ENCODE data around the gene ABLIM2.

ABLIM2 gene

GRCh38 chr4:7964890-7965662 is 193.5 kb downstream of the ABLIM2 start:
- TF ChIP-seq CSRNP3 (CRISPR knock-in tag; IDR thresholded peaks at IDR 0.05) (no peak), ESRRG (CRISPR knock-in tag; IDR thresholded peaks at IDR 0.05) (no peak), RARB (CRISPR knock-in tag; IDR thresholded peaks at IDR 0.05) (no peak), CSDC2 (CRISPR knock-in tag; IDR thresholded peaks at IDR 0.05) (no peak), BACH2 (CRISPR knock-in tag; IDR thresholded peaks at IDR 0.05; ENCODE audit: borderline replicate concordance) (no peak), TCF4 (CRISPR knock-in tag; IDR thresholded peaks at IDR 0.05; ENCODE audit: borderline replicate concordance) (no peak), ZFP3 (CRISPR knock-in tag; IDR thresholded peaks at IDR 0.05) (no peak)
- ATAC-seq, result no peak

- no peak for ATAC-seq
- TF ChIP-seq, protein P1, sequence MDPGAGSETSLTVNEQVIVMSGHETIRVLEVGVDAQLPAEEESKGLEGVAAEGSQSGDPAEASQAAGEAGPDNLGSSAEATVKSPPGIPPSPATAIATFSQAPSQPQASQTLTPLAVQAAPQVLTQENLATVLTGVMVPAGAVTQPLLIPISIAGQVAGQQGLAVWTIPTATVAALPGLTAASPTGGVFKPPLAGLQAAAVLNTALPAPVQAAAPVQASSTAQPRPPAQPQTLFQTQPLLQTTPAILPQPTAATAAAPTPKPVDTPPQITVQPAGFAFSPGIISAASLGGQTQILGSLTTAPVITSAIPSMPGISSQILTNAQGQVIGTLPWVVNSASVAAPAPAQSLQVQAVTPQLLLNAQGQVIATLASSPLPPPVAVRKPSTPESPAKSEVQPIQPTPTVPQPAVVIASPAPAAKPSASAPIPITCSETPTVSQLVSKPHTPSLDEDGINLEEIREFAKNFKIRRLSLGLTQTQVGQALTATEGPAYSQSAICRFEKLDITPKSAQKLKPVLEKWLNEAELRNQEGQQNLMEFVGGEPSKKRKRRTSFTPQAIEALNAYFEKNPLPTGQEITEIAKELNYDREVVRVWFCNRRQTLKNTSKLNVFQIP (CRISPR knock-in tag; IDR thresholded peaks at IDR 0.05; ENCODE audit: borderline replicate concordance, low read depth), result no peak
- TF ChIP-seq ARNTL (CRISPR knock-in tag; IDR thresholded peaks at IDR 0.05; ENCODE audit: borderline replicate concordance, low read depth) (no peak), OSR1 (CRISPR knock-in tag; IDR thresholded peaks at IDR 0.05) (no peak), PATZ1 (CRISPR knock-in tag; IDR thresholded peaks at IDR 0.05; ENCODE audit: borderline replicate concordance) (no peak), SNAI2 (CRISPR knock-in tag; IDR thresholded peaks at IDR 0.05) (no peak), TCF4 (CRISPR knock-in tag; IDR thresholded peaks at IDR 0.05; ENCODE audit: borderline replicate concordance) (no peak), ESRRG (CRISPR knock-in tag; IDR thresholded peaks at IDR 0.05) (no peak)
These were observed 194.2 kb downstream of the ABLIM2 start for GRCh38 chr4:7964459-7964858.

- TF ChIP-seq OSR1 (CRISPR knock-in tag; IDR thresholded peaks at IDR 0.05) (no peak), TOX (CRISPR knock-in tag; IDR thresholded peaks at IDR 0.05; ENCODE audit: borderline replicate concordance) (no peak), ARNTL (CRISPR knock-in tag; IDR thresholded peaks at IDR 0.05; ENCODE audit: borderline replicate concordance, low read depth) (no peak), ZNF565 (CRISPR knock-in tag; conservative IDR thresholded peaks at IDR 0.05; ENCODE audit: low read depth) (no peak), CSRNP3 (CRISPR knock-in tag; IDR thresholded peaks at IDR 0.05) (no peak)
- TF ChIP-seq, protein P2, sequence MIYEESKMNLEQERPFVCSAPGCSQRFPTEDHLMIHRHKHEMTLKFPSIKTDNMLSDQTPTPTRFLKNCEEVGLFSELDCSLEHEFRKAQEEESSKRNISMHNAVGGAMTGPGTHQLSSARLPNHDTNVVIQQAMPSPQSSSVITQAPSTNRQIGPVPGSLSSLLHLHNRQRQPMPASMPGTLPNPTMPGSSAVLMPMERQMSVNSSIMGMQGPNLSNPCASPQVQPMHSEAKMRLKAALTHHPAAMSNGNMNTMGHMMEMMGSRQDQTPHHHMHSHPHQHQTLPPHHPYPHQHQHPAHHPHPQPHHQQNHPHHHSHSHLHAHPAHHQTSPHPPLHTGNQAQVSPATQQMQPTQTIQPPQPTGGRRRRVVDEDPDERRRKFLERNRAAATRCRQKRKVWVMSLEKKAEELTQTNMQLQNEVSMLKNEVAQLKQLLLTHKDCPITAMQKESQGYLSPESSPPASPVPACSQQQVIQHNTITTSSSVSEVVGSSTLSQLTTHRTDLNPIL (CRISPR knock-in tag; IDR thresholded peaks at IDR 0.05; ENCODE audit: low read depth), result no peak
- ATAC-seq, result no peak
These were observed 194.9 kb downstream of the ABLIM2 start for GRCh38 chr4:7963691-7964090.

DNA sequence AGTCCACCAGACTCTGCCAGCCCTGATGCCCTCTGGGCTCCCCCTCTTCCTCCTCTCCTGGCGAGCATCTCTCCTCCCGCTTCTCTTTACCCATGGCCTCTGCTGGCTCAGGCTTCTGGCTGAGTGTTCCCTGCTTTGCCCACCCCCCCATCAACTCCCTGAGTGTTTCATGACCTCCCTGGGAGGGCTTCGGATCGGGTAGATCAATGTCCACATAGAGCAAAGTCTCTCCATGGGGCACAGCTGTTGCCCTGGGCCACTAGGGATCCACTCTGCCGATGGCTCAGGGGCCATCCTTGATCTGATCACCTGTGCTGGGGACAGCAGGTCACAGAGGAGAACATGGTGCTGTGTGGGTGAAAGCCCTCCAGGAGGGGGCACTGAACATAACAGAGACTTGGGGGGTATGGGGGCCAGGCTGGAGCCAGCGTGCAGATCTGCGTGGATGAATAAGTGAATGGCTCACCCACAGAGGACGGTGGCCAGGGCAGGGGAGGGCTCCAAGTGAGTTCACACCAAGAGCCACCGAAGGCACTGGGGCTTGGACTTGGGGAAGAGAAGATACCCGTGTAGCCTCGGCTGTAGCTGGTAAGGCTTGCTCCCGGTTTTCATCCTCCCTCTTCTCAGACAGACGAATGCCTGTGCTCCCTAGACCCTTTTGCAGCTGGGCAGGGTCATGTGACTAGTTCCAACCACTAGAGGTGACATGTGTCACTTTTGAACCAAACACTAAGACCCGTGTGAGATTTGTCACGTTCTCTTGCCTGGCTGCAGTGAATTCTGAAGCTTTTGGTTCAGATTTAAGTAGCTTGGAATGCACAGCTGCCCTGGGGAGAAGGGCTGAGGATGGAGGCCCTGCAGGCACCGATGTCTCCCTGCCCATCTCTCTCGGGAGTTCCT is 195.8 kb downstream of the ABLIM2 start:
- ATAC-seq, result no peak
- TF ChIP-seq, protein P3, sequence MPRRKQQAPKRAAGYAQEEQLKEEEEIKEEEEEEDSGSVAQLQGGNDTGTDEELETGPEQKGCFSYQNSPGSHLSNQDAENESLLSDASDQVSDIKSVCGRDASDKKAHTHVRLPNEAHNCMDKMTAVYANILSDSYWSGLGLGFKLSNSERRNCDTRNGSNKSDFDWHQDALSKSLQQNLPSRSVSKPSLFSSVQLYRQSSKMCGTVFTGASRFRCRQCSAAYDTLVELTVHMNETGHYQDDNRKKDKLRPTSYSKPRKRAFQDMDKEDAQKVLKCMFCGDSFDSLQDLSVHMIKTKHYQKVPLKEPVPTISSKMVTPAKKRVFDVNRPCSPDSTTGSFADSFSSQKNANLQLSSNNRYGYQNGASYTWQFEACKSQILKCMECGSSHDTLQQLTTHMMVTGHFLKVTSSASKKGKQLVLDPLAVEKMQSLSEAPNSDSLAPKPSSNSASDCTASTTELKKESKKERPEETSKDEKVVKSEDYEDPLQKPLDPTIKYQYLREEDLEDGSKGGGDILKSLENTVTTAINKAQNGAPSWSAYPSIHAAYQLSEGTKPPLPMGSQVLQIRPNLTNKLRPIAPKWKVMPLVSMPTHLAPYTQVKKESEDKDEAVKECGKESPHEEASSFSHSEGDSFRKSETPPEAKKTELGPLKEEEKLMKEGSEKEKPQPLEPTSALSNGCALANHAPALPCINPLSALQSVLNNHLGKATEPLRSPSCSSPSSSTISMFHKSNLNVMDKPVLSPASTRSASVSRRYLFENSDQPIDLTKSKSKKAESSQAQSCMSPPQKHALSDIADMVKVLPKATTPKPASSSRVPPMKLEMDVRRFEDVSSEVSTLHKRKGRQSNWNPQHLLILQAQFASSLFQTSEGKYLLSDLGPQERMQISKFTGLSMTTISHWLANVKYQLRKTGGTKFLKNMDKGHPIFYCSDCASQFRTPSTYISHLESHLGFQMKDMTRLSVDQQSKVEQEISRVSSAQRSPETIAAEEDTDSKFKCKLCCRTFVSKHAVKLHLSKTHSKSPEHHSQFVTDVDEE (CRISPR knock-in tag; IDR thresholded peaks at IDR 0.05), result no peak

All from SK-N-SH treated with all-trans-retinoic acid at 6 μM for 48 hours (cell line).